CD4-positive, alpha-beta T cell treated with Interleukin-12 subunit alpha and Interleukin-12 subunit beta, for 1 hour (primary cell): ENCODE data around the gene MEOX1.

Experiments
- DNase-seq: peaks from one replicate; pipeline ENCODE4 v3.0.0-alpha.2; 2020

MEOX1 gene

GRCh38 chr17:43652124-43652480 lies 9.6 kb downstream of the MEOX1 start:
- DNase-seq, result no peak

- DNase-seq, result no peak
These were observed 11.3 kb downstream of the MEOX1 start for GRCh38 chr17:43650471-43650870.

GRCh38 chr17:43648916-43649315 lies 12.8 kb downstream of the MEOX1 start:
- no peak for DNase-seq

GRCh38 chr17:43645765-43646481 lies 15.8 kb downstream of the MEOX1 start:
- no peak for DNase-seq

GRCh38 chr17:43645450-43645764 lies 16.3 kb downstream of the MEOX1 start:
- no peak for DNase-seq

GRCh38 chr17:43644081-43644480 lies 17.6 kb downstream of the MEOX1 start:
- DNase-seq, result no peak

GRCh38 chr17:43641416-43641815 lies 20.3 kb downstream of the MEOX1 start:
- DNase-seq, result no peak

- DNase-seq, result no peak
These were observed 21.1 kb downstream of the MEOX1 start for GRCh38 chr17:43640491-43641252.

GRCh38 chr17:43637563-43638323 lies 24.0 kb downstream of the MEOX1 start:
- no peak for DNase-seq

GRCh38 chr17:43636426-43636825 lies 25.3 kb downstream of the MEOX1 start:
- no peak for DNase-seq

- no peak for DNase-seq
These were observed 27.1 kb downstream of the MEOX1 start for GRCh38 chr17:43634591-43635125.

GRCh38 chr17:43632221-43632620 lies 29.5 kb downstream of the MEOX1 start:
- DNase-seq, result no peak

GRCh38 chr17:43631429-43631828 lies 30.3 kb downstream of the MEOX1 start:
- DNase-seq, result no peak

GRCh38 chr17:43628089-43628650 lies 33.6 kb downstream of the MEOX1 start:
- DNase-seq, result no peak

- no peak for DNase-seq
These were observed 34.1 kb downstream of the MEOX1 start for GRCh38 chr17:43627653-43628052.

- DNase-seq, result no peak
These were observed 35.7 kb downstream of the MEOX1 start for GRCh38 chr17:43626023-43626422.

GRCh38 chr17:43625606-43626005 lies 36.1 kb downstream of the MEOX1 start:
- DNase-seq, result no peak

GRCh38 chr17:43620581-43620980 lies 41.1 kb downstream of the MEOX1 start:
- DNase-seq, result no peak

- no peak for DNase-seq
These were observed 41.6 kb downstream of the MEOX1 start for GRCh38 chr17:43620147-43620546.

GRCh38 chr17:43619705-43620104 lies 42.0 kb downstream of the MEOX1 start:
- no peak for DNase-seq

- DNase-seq, result no peak
These were observed 43.4 kb downstream of the MEOX1 start for GRCh38 chr17:43618276-43618675.

- DNase-seq, result no peak
These were observed 44.9 kb downstream of the MEOX1 start for GRCh38 chr17:43616852-43617251.

- DNase-seq, result no peak
These were observed 45.3 kb downstream of the MEOX1 start for GRCh38 chr17:43616421-43616820.

- DNase-seq, result no peak
These were observed 45.7 kb downstream of the MEOX1 start for GRCh38 chr17:43616029-43616351.
